HepG2 (cell line): Measurements from ENCODE around the gene UCKL1. TPM values are rescaled to one million over a fixed set of nuclear protein-coding genes. Genes with fewer than 3 reads are reported as not detected.

Experiments
- AGO2 ChIP-seq: fragments of 200-400 bp; formaldehyde crosslinking; optimal IDR thresholded peaks from 2 replicates; pipeline ENCODE3; 2017; ENCODE audit warnings: mild to moderate bottlenecking, low read depth, low read length, moderate library complexity
- CC2D1A ChIP-seq: sonication (generic); formaldehyde crosslinking; IDR thresholded peaks from 2 replicates; pipeline ENCODE4 v1.8.1; 2023; ENCODE audit warnings: mild to moderate bottlenecking, missing genetic modification reagents
- DNMT1 ChIP-seq: sonication (generic); formaldehyde crosslinking; IDR thresholded peaks from 2 replicates; pipeline ENCODE4 v1.5.1; 2020; ENCODE audit warnings: mild to moderate bottlenecking, missing genetic modification reagents
- DPF2 ChIP-seq: sonication (generic); formaldehyde crosslinking; IDR thresholded peaks from 2 replicates; pipeline ENCODE4 v1.4.0; 2020; ENCODE audit warnings: mild to moderate bottlenecking, low read depth, missing genetic modification reagents, borderline replicate concordance
- HDAC1 ChIP-seq: sonication (generic); formaldehyde crosslinking; IDR thresholded peaks from 2 replicates; pipeline ENCODE4 v1.5.1; 2020; ENCODE audit warnings: mild to moderate bottlenecking, missing genetic modification reagents
- JUNB ChIP-seq: sonication (generic); formaldehyde crosslinking; IDR thresholded peaks from 2 replicates; pipeline ENCODE4 v1.8.0; 2022; ENCODE audit warnings: missing genetic modification reagents, mild to moderate bottlenecking, borderline replicate concordance
- KAT7 ChIP-seq: IDR thresholded peaks from 2 replicates; pipeline ENCODE4 v1.6.1; 2018; ENCODE audit warnings: borderline replicate concordance, missing compliant biosample characterization
- MED1 ChIP-seq: sonication (generic); formaldehyde crosslinking; IDR thresholded peaks from 2 replicates; pipeline ENCODE4 v1.4.0; 2020; ENCODE audit warnings: missing genetic modification reagents
- MIXL1 ChIP-seq: IDR thresholded peaks from 2 replicates; pipeline ENCODE4 v1.6.1; 2016
- NCOA1 ChIP-seq: sonication (generic); formaldehyde crosslinking; IDR thresholded peaks from 2 replicates; pipeline ENCODE4 v1.9.0; 2021; ENCODE audit warnings: missing genetic modification reagents
- NPAS2 ChIP-seq: sonication (generic); formaldehyde crosslinking; IDR thresholded peaks from 2 replicates; pipeline ENCODE4 v1.8.0; 2022; ENCODE audit warnings: mild to moderate bottlenecking, missing genetic modification reagents, borderline replicate concordance
- NR2F6 ChIP-seq, 2 experiments: IDR thresholded peaks; 2 replicates each; pipeline ENCODE4 v1.6.1; 2016; ENCODE audit warnings: antibody characterized with exemption in 1 of 2, mild to moderate bottlenecking in 1 of 2
- PAX8 ChIP-seq: sonication (generic); formaldehyde crosslinking; IDR thresholded peaks from 2 replicates; pipeline ENCODE4 v1.8.0; 2022; ENCODE audit warnings: mild to moderate bottlenecking, missing genetic modification reagents, borderline replicate concordance
- SP4 ChIP-seq: sonication (generic); formaldehyde crosslinking; IDR thresholded peaks from 2 replicates; pipeline ENCODE4 v1.8.1; 2023; ENCODE audit warnings: mild to moderate bottlenecking, missing genetic modification reagents
- TBX2 ChIP-seq: sonication (generic); formaldehyde crosslinking; IDR thresholded peaks from 2 replicates; pipeline ENCODE4 v1.5.0; 2020; ENCODE audit warnings: missing genetic modification reagents, mild to moderate bottlenecking, borderline replicate concordance
- TOE1 ChIP-seq: sonication (generic); formaldehyde crosslinking; IDR thresholded peaks from 2 replicates; pipeline ENCODE4 v1.4.0; 2020; ENCODE audit warnings: mild to moderate bottlenecking, missing genetic modification reagents
- ZBTB21 ChIP-seq: sonication (generic); formaldehyde crosslinking; IDR thresholded peaks from 2 replicates; pipeline ENCODE4 v1.4.0; 2020; ENCODE audit warnings: missing genetic modification reagents
- ZBTB42 ChIP-seq: sonication (generic); formaldehyde crosslinking; IDR thresholded peaks from 2 replicates; pipeline ENCODE4 v1.5.0; 2020; ENCODE audit warnings: mild to moderate bottlenecking, missing genetic modification reagents
- ZNF256 ChIP-seq: sonication (generic); formaldehyde crosslinking; conservative IDR thresholded peaks from 2 replicates; pipeline ENCODE4 v1.4.0; 2020; ENCODE audit warnings: missing genetic modification reagents
- ZNF292 ChIP-seq: sonication (generic); formaldehyde crosslinking; IDR thresholded peaks from 2 replicates; pipeline ENCODE4 v1.8.1; 2022; ENCODE audit warnings: mild to moderate bottlenecking, low read depth, missing genetic modification reagents, borderline replicate concordance
- ZNF616 ChIP-seq: sonication (generic); formaldehyde crosslinking; IDR thresholded peaks from 2 replicates; pipeline ENCODE4 v1.5.0; 2020; ENCODE audit warnings: low read depth, mild to moderate bottlenecking, missing genetic modification reagents
- ZNF652 ChIP-seq: IDR thresholded peaks from 2 replicates; pipeline ENCODE4 v1.6.1; 2016; ENCODE audit warnings: low read depth, borderline replicate concordance
- ZNF7 ChIP-seq: IDR thresholded peaks from 2 replicates; pipeline ENCODE4 v1.6.1; 2016; ENCODE audit warnings: missing biosample characterization, missing genetic modification reagents
- ZNF792 ChIP-seq: IDR thresholded peaks from 2 replicates; pipeline ENCODE4 v1.6.1; 2016
- polyA plus RNA-seq, 8 experiments: library from polyadenylated mRNA; depleted of rRNA in 3 of 8; stranded (reverse) in 7 of 8; unstranded in 1 of 8; fragments of >200 nt; fragmentation: Illumina TruSeq in 4 of 8; extraction: Trizol in 4 of 8; gene quantifications; 2 replicates each; pipeline versions ENCODE4 v1.2.1 to v1.2.3, GENCODE V29; 2011 to 2016; ENCODE audit warnings: low read depth in 4 of 8, missing spikeins in 1 of 8, mixed read lengths in 1 of 8; ENCODE audit not compliant: insufficient read depth in 1 of 8
- total RNA-seq, 5 experiments: library from RNA; depleted of rRNA; stranded (reverse); fragments of >200 nt; fragmentation: Illumina TruSeq; extraction: Trizol; gene quantifications; 2 replicates each; pipeline ENCODE4 v1.2.3, GENCODE V29; 2016; ENCODE audit warnings: low read depth in 1 of 5
- TF ChIP-seq, protein P1 (sequence below): IDR thresholded peaks from 2 replicates; pipeline ENCODE4 v1.6.1; 2016
- TF ChIP-seq, protein P2 (sequence below): sonication (generic); formaldehyde crosslinking; IDR thresholded peaks from 2 replicates; pipeline ENCODE4 v1.4.0; 2020; ENCODE audit warnings: missing genetic modification reagents
- TF ChIP-seq, protein P3 (sequence below), 2 experiments: sonication (generic) in 1 of 2; formaldehyde crosslinking in 1 of 2; IDR thresholded peaks; 2 replicates each; pipeline versions ENCODE4 v1.4.0 to v1.6.1; 2018 to 2020; ENCODE audit warnings: missing genetic modification reagents in 2 of 2, borderline replicate concordance in 1 of 2, low read depth in 1 of 2, mild to moderate bottlenecking in 1 of 2, missing biosample characterization in 1 of 2

UCKL1 gene
- total and polyA plus RNA-seq, 2 of the 13 experiments (the other 11 are each of a cell fraction or from before 2014, with no cell fraction given) = 50.2 to 126 TPM

DNA sequence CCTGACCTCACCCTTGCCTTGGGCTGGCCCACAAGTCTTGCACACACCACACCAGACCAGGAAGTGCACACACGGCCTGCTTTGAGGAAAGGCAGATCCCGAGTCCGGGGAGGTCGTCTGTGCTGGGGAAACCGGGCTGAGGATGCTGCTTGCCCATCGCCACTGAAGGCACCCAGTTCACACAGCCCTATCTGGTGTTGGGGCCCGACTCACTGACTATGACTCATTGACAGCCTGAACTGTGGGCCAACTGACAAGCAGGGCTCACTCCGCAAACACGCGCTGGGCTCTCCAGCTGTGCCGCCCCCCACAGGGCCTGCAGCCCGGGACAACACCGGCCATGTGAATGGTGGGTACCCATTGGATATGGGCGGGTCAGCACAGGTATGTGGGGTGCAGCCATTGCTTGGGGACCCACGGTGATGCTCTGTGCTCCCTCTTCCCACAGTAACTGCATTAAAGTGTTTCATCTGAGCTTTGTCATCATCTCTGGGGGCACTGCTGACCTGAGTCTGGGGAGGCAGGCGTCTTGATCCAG lies 21.6 kb upstream of the UCKL1 start (continued):
- TF ChIP-seq ZNF292 = peak; percentile 56; the same call in 1 of the 2 replicates
- peak; percentile 74 for TF ChIP-seq MED1 (CRISPR knock-in tag)
- TF ChIP-seq ZBTB42 = no peak
- TF ChIP-seq, protein P1, sequence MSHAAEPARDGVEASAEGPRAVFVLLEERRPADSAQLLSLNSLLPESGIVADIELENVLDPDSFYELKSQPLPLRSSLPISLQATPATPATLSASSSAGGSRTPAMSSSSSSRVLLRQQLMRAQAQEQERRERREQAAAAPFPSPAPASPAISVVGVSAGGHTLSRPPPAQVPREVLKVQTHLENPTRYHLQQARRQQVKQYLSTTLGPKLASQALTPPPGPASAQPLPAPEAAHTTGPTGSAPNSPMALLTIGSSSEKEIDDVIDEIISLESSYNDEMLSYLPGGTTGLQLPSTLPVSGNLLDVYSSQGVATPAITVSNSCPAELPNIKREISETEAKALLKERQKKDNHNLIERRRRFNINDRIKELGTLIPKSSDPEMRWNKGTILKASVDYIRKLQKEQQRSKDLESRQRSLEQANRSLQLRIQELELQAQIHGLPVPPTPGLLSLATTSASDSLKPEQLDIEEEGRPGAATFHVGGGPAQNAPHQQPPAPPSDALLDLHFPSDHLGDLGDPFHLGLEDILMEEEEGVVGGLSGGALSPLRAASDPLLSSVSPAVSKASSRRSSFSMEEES (CRISPR knock-in tag) = peak; percentile 64; the same call in 1 of the 2 replicates
- TF ChIP-seq JUNB (CRISPR knock-in tag) = peak; percentile 84
- no peak for TF ChIP-seq CC2D1A (CRISPR knock-in tag)
- TF ChIP-seq TOE1 (CRISPR knock-in tag) = no peak
- TF ChIP-seq, protein P2, sequence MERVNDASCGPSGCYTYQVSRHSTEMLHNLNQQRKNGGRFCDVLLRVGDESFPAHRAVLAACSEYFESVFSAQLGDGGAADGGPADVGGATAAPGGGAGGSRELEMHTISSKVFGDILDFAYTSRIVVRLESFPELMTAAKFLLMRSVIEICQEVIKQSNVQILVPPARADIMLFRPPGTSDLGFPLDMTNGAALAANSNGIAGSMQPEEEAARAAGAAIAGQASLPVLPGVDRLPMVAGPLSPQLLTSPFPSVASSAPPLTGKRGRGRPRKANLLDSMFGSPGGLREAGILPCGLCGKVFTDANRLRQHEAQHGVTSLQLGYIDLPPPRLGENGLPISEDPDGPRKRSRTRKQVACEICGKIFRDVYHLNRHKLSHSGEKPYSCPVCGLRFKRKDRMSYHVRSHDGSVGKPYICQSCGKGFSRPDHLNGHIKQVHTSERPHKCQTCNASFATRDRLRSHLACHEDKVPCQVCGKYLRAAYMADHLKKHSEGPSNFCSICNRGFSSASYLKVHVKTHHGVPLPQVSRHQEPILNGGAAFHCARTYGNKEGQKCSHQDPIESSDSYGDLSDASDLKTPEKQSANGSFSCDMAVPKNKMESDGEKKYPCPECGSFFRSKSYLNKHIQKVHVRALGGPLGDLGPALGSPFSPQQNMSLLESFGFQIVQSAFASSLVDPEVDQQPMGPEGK (CRISPR knock-in tag) = peak; percentile 89
- TF ChIP-seq KAT7 (CRISPR knock-in tag) = peak; percentile 51; the same call in 1 of the 2 replicates
- no peak for TF ChIP-seq NPAS2 (CRISPR knock-in tag)
- peak; percentile 88 for TF ChIP-seq HDAC1 (CRISPR knock-in tag)
- TF ChIP-seq ZNF7 (CRISPR knock-in tag) = no peak
- TF ChIP-seq ZNF256 (CRISPR knock-in tag) = no peak
- no peak; the same call in 1 of the 2 replicates for TF ChIP-seq NR2F6 (IDR thresholded peaks at IDR 0.05)
- TF ChIP-seq NR2F6 (CRISPR knock-in tag; IDR thresholded peaks at IDR 0.05) = peak; percentile 71; the same call in 1 of the 2 replicates
- no peak for TF ChIP-seq DNMT1 (CRISPR knock-in tag)
- TF ChIP-seq AGO2 = peak; percentile 76
- TF ChIP-seq, protein P3, sequence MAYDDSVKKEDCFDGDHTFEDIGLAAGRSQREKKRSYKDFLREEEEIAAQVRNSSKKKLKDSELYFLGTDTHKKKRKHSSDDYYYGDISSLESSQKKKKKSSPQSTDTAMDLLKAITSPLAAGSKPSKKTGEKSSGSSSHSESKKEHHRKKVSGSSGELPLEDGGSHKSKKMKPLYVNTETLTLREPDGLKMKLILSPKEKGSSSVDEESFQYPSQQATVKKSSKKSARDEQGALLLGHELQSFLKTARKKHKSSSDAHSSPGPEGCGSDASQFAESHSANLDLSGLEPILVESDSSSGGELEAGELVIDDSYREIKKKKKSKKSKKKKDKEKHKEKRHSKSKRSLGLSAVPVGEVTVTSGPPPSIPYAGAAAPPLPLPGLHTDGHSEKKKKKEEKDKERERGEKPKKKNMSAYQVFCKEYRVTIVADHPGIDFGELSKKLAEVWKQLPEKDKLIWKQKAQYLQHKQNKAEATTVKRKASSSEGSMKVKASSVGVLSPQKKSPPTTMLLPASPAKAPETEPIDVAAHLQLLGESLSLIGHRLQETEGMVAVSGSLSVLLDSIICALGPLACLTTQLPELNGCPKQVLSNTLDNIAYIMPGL (CRISPR knock-in tag; IDR thresholded peaks at IDR 0.05; ENCODE audit: borderline replicate concordance in 1 of 2, low read depth in 1 of 2) = peak; percentile 62 to 85; a peak in 3 of 4 replicates
- TF ChIP-seq MIXL1 (CRISPR knock-in tag) = peak; percentile 58; the same call in 1 of the 2 replicates
- peak; percentile 40; the same call in 1 of the 2 replicates for TF ChIP-seq ZNF792 (CRISPR knock-in tag)
- no peak for TF ChIP-seq ZBTB21 (CRISPR knock-in tag)
- TF ChIP-seq TBX2 (CRISPR knock-in tag) = peak; percentile 75; the same call in 1 of the 2 replicates
- TF ChIP-seq NCOA1 (CRISPR knock-in tag) = 0 out of 2 replicates have a peak, but pooled peaks have one; percentile 59
- peak; percentile 77; the same call in 1 of the 2 replicates for TF ChIP-seq DPF2 (CRISPR knock-in tag)
- TF ChIP-seq PAX8 (CRISPR knock-in tag) = 0 out of 2 replicates have a peak, but pooled peaks have one; percentile 66
- TF ChIP-seq ZNF616 (CRISPR knock-in tag) = peak; percentile 84
- TF ChIP-seq SP4 = peak; percentile 71; the same call in 1 of the 2 replicates
- TF ChIP-seq ZNF652 (CRISPR knock-in tag) = no peak
